Measurements from ENCODE around the gene AZIN2.
"Not testable (repeated sequence)": the region's sequence is repeated elsewhere in the genome, so short reads cannot be mapped to it uniquely, and the experiment has no call there.

AZIN2 gene

DNA sequence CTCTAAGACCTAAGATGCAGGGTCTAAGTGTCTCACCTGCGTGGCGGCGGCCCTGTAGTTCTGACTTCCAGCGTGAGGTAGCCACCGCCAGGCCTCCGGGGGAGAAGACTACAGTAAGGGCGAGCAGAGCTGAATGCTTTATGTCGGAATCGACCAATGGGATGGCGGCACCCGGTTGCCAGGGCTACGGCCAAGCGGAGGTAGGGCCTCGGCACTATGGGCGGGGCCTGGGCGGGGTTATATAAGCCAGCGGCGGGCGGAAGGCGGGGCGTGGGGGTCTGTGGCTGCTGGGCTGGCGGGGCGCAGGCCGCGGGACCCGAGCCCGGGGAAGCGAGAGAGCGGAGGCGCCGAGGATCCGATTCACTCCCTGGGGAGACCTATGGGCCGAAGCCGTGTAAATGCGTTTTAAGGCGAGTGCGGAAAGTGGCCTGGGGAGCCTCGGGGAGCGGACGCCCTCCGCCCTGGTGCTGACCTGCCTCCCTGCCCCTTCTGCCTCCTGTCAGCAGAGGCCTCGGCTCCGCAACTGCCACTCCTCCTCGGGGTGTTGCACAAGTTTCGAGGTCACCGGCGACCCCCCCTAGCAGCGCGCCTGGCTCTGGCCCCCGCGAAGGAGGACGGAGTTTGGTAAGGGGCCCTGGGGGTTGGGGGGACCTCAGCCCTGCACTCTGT, at the start of gene AZIN2:
AZIN2 (plus strand) TSS at position 269 of the 669 bp plus-strand sequence. CDS start 1,097 bp downstream, outside the sequence.
- DNase-seq (ENCODE audit: low read depth): peak; percentile 97

DNA sequence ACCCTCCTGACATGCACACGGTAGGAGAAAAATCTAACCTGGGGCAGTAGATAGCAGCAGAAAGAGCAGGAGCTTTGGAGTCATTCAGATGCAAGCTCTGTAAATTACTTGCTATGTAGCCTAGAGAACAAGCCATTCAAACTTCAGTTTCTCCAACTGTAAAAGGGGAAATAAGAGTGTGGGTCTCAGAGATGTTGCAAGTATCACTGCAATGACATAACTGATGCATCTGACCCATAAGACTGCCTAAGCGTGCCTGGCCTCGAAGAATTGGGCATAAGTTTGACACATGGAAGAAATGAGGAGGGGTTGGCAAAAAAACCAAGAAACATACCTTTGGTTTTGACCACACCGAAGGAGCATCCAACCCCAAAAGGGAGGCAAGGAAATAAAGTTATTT, 49.4 kb upstream of the AZIN2 start:
- no peak for DNase-seq (ENCODE audit: low read depth)

DNA sequence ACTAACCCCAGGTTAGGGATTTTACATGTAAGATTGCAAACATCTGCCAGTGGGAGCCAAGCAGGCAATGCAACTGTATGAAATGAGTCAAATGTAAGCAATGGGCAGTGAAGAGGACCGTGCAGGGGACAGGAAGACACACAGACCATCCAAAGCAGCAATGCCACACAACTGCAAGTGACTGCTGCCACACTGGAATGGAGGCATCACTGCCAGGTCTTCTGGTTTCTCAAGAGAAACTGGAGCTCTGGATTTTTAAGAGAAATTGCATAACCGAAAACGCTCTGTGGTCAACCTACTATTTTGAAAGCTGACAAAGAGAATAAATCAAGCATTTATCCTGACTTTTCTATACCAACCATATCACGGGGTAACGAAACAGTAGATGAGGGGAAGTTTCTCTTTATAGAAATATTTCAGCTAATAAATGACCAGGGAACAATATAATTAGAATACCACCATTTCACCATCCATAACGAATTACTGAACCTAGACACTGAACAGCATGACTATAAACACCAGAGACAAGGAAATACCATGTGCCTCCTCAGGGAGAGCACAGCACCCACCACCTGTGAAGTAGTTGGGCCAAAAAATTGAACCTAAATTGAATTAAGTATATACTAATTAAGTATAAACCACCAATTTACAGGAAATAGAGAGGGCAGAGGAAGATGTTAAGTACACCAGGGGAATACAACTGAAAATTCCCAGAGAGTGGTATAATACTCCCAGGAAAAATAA, 48.7 kb upstream of the AZIN2 start:
- no peak for DNase-seq (ENCODE audit: low read depth)

- DNase-seq (ENCODE audit: low read depth): no peak
Observed at GRCh38 chr1:33036051-33036525, 44.9 kb upstream of the AZIN2 start.

DNA sequence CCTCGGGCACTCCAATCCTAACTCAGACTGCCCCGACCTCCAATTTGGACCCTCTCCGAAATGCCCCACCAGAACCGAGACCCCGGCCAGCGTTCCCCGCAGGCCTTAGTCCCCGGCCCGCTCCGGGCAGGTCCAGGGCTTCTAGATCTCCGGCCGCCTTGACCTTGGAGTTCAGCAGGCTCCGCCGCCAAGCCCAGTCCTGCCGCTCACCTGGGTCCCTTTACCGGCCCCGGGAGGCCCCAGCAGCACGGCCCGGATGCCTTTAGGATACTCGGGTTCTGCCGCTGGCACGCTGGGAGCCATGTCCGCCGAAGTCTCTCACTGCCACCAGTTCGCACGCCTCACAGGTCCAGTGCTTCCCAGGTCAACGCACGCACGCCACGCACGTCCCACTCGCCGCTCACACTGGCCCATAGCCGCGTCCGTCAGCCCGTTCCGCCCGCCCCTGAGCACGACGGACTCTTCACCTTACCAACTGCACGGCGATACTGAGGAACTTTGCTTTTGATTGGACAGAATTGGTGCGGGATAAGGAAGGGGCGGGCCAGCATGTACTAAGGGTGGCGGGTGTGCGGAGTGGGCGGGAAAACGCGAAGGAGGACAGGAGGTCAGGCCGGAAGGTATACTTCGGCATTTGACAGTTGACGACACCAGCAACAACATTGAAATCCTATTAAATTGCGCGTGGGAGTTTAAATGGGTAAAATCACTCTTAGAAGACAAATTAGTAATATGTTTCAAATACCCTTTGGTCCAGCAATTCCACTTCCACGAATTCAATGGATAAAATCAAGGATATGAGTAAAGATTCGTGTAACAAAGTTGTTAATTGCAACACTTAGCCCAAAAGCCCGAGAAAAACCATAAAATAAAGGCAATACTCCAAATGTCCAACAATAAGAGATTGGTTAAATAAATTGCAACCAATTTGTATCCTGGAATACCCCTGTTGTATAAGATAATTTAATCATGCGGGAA, 44.1 kb upstream of the AZIN2 start, which contains the start of gene AK2:
AK2 (minus strand) TSS at position 358 of the 978 bp plus-strand sequence; CDS start at position 303, 55 bp downstream.
- DNase-seq (ENCODE audit: low read depth): peak; percentile 57

DNA sequence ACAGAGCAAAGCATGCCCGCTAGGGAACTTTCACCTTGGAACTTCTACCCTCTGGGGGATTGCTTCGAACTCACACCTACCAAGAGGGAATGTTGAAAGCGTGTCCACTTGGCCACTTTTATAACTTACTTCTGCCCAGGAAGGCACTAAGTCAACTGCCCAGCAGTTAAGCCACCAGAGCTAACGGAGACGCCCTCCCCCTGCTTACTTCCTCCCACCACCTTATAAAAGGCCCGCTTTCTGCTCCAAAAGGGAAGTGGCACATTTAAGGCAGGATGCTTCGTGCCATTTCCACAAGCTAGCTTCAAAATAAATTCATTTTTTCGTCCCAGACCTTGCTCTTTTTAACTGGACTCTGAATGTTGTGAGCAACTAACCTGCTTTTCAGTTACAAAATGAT, 41.1 kb upstream of the AZIN2 start:
- DNase-seq (ENCODE audit: low read depth): no peak

DNA sequence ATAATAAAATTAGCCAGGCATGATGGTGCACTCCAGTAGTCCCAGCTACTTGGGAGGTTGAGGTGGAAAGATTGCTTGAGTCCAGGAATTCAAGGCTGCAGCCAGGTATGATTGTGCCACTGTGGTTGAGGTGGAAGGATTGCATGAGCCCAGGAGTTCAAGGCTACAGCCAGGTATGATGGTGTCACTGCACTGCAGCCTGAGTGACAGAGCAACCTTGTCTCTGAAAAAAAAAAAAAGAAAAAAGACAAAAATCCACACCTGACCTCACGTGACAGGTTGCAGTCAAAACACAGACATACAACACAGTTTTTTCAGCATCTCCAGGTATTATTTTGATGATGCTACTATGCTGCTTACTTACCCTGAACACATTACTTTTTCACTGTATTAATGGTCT, 39.9 kb upstream of the AZIN2 start:
- no peak for DNase-seq (ENCODE audit: low read depth)

DNA sequence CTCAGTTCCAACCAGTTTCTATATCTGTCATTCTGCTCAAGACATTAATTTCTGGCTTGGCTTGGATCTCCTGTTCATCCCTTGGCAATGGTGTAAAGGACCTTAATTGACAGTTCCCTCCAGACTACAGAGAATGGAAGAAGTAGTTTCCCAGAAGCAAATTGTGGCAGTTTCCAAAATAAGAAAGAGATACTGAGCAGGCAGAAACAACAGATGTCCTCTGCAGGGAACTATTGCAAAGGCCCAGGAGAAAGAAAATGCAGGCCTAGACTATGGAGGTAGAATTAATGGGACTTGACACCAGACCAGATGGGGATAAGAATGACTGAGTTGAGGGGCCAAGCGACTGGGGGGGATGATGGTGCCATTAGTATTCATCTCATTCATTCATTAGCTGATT, 38.1 kb upstream of the AZIN2 start:
- DNase-seq (ENCODE audit: low read depth): no peak

DNA sequence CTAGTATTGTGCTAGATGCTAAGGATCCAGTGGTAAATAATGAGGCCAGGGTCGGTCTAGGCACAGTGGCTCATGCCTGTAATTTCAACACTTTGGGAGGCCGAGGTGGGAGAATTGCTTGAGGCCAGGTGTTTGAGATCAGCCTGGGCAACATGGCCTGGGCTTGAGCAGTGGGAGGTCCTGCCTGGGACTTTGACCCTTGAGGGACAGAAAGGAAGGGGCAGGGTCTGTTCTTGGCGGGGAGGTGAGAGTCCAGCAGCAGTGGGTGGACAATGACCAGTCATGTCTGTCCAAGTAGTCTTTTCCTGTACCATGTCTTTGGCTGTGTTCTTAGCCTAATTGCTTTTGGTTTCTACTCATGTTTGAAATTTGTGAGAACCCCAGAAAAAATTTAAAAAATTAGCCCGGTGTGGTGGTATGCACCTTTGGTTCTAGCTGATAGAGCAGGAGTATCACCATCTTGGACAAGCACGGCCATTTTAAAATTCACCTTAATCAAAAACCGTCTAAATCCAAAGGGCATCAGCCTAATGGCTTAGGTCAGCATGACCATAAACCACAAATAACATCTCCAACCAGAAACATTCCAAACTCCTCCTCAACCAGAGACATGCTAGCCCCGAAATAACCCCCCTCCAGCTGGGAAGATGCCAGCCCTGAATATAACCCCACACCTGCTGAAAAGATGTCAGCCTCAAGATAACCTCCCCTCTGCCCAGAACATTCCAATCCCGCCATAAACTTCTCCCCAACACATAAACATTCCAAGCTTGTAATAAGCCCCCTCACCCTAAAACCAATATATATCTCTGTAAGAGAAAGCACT, 37.5 kb upstream of the AZIN2 start:
- DNase-seq (ENCODE audit: low read depth): no peak

GRCh38 chr1:33045246-33045645, 35.7 kb upstream of the AZIN2 start:
- no peak for DNase-seq (ENCODE audit: low read depth)

GRCh38 chr1:33045814-33046213, 35.1 kb upstream of the AZIN2 start:
- DNase-seq (ENCODE audit: low read depth): no peak

- DNase-seq (ENCODE audit: low read depth): not testable (repeated sequence)
Observed at GRCh38 chr1:33046234-33046633, 34.7 kb upstream of the AZIN2 start.

- no peak for DNase-seq (ENCODE audit: low read depth)
Observed at GRCh38 chr1:33047290-33047689, 33.7 kb upstream of the AZIN2 start.

DNA sequence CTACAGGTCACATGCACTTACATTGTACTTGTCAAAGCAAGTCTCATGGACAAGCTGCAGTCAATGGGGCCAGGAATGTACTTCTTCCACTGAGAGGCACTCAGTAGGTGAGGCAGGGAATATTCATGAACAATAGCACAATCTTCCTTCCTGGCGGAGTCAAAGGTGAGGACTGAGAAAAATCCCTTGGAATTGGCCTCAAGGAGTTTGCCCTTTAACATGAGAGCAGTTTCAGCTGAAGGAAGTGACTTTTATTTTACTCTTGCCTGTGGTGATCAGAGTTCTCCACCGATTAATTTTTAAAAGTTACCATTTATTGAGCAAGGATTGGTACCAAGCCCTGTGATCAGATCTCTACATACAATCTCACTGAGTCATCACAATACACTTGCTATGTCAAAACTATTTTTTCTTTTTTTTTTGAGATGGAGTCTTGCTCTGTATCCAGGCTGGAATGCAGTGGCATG, 33.1 kb upstream of the AZIN2 start:
- no peak for DNase-seq (ENCODE audit: low read depth)

DNA sequence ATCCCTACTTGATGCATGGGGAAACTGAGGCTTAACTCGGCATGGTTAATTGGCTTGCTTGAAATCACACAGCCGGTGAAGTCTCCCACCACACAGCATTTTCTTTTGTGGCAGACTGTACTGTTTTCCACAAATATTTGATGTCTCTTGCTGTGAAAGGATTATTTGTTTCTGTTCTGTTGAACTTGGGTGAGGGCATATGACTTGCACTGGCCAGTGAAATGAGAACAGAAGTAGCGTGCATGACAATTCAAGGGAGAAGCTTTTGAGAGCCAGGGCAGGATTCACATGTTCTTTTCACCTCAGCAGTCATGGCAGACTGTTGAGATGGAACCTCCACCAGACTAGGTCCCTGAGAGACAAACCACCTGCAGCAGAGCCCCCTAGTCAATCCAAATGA, 32.5 kb upstream of the AZIN2 start:
- no peak for DNase-seq (ENCODE audit: low read depth)

GRCh38 chr1:33049371-33049770, 31.6 kb upstream of the AZIN2 start:
- no peak for DNase-seq (ENCODE audit: low read depth)

GRCh38 chr1:33050221-33051076, 30.5 kb upstream of the AZIN2 start:
- DNase-seq (ENCODE audit: low read depth): no peak

DNA sequence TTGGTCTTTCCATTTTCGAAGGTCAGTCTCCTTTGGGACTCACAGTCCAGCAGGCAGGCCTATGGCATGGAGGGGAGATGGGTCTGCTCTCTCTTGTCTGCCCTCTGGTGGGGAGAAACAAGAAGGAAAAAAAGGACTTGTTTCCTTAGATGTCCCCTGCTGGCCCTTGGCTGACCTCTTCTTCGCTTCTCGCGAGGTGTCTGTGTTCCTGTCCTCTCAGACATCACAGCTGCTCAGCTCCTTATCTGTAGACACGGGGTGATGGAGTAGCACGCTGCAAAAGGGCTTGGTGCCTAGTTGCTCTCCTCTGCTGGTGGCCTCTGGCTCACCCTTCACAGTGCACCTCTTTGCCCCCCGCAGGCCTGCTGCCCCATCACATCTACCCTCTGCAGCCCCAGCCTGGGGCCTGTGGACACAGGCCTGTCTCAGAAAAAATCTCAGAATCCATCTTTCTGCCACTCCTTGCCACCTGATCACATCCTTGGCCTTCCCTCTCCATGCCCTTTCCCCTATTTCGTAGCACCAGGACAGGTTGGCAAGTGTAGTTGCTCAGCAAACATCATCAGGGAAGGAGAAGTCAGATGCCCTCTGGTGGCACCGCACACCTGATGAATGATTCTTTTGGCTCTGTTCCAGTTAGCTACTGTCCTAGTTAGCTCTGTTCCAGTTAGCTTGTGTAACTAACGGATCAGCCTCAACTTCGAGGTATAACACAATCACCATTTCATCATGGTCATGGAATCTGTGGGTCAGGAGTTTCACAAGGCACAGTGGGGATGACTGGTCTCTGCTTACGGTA, 25.5 kb upstream of the AZIN2 start:
- DNase-seq (ENCODE audit: low read depth): no peak

GRCh38 chr1:33056426-33056825, 24.5 kb upstream of the AZIN2 start:
- DNase-seq (ENCODE audit: low read depth): no peak

All from stimulated activated CD8-positive, alpha-beta memory T cell treated with anti-CD3 and anti-CD28 coated beads, Interleukin-15, amount 100 ng/mL, for 24 hours (primary cell).